Thyroid gland (tissue), 4 donors: ENCODE measurements around the gene SORT1. TPM values are rescaled to one million over a fixed set of nuclear protein-coding genes. Genes with fewer than 3 reads are reported as not detected.

Experiments
- DNase-seq, 2 donors: peaks; one replicate each; pipeline ENCODE4 v3.0.0-alpha.2; 2019
- H3K27ac ChIP-seq, 3 donors: fragments of 200-600 bp; sonication (generic); 1 replicate in 2 of 3; 2 replicates in 1 of 3; pipeline ENCODE4 v1.5.1; 2016 to 2019; ENCODE audit warnings: mild to moderate bottlenecking in 1 of 3, moderate library complexity in 1 of 3
- H3K27me3 ChIP-seq: fragments of 200-600 bp; sonication (generic); one replicate; pipeline ENCODE4 v1.5.1; 2019
- H3K36me3 ChIP-seq, 2 donors: fragments of 200-600 bp; sonication (generic); one replicate each; pipeline ENCODE4 v1.5.1; 2016 to 2019
- H3K4me1 ChIP-seq, 2 donors: fragments of 200-600 bp; sonication (generic); one replicate each; pipeline ENCODE4 v1.5.1; 2017 to 2019
- H3K4me3 ChIP-seq, 3 donors: fragments of 200-600 bp; sonication (generic); replicated peaks in 1 of 3; 1 replicate in 2 of 3; 2 replicates in 1 of 3; pipeline ENCODE4 v1.5.1; 2016; ENCODE audit warnings: mild to moderate bottlenecking in 1 of 3
- H3K9me3 ChIP-seq: fragments of 200-600 bp; sonication (generic); one replicate; pipeline ENCODE4 v1.5.1; 2017
- POLR2A ChIP-seq, 2 donors: fragments of 450-650 bp; IDR thresholded peaks; one replicate each; pipeline ENCODE4 v1.6.1; 2017; ENCODE audit warnings: antibody characterized with exemption in 2 of 2, mild to moderate bottlenecking in 2 of 2, moderate library complexity in 1 of 2
- WGBS, 2 donors: methylation state at CpG; one replicate each; pipeline ENCODE4 v1.1.5; 2017; 5-methylcytosine and 5-hydroxymethylcytosine counted together
- intact Hi-C: fragments of 100-400 bp; cut with DNase I; formaldehyde crosslinking; loops from one replicate; pipeline ENCODE4 v1.15.1; 2023
- total RNA-seq, 4 donors: library from RNA; depleted of rRNA; stranded (reverse); fragments of >200 nt; gene quantifications; one replicate each; pipeline ENCODE4 v1.2.3, GENCODE V29; 2016
- TF ChIP-seq, protein P1 (sequence below), 6 experiments: fragments of 200-600 bp in 3 of 6; fragments of 450-650 bp in 3 of 6; sonication (generic) in 3 of 6; IDR thresholded peaks; one replicate each; pipeline ENCODE4 v1.5.1; 2016 to 2019; ENCODE audit warnings: antibody characterized with exemption in 6 of 6, mild to moderate bottlenecking in 2 of 6, inconsistent platforms in 1 of 6, moderate library complexity in 1 of 6

SORT1 gene
- total RNA-seq, 4 donors from 2014 or later = 65.7 to 152 (median 137) TPM

DNA sequence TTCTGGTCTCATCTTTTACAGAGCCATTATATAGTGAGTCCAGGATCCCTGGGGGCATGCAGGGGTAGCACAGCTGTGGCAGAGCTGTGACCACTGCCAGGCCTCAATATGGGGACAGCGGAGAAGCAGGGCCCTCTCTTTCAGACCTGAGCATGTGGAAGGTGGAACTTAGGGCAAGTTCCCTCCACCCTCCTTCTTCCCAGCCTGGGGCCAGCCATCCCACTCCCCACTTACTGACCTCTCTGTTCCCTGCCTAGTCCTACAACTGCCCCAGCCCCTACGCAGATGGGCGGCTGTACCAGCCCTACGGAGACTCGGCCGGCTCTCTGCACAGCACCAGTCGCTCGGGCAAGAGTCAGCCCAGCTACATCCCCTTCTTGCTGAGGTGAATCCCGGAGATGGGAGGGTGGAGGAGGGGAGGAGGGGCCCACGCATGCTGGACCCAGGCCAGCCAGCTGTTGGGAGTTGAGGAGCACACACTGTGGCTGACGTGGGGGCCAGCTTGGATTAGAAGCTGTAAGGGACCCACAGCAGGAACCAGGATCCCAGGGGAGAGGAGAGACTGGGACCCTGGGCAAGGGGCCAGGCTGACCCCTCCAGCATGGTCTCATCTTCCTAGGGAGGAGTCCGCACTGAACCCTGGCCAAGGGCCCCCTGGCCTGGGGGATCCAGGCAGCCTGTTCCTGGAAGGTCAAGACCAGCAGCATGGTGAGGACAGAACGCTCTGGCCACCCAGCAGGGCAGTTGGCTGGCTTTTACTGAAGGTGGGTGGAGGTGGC, 125.5 kb downstream of the SORT1 start:
- no peak for DNase-seq
- Histone ChIP-seq H3K4me3 (no peak overlapping the region), H3K27me3 (no peaks in the 10 kb centered on the region), H3K27ac (peak overlapping the region in 1 of 3 donors; percentile 12), H3K4me1 (peaks cover 30 to 32% of the 10 kb centered on the region in 2 donors), H3K36me3 (peaks cover 12 to 24% of the 10 kb centered on the region in 2 donors), H3K9me3 (no peaks in the 10 kb centered on the region)
- no peak for TF ChIP-seq POLR2A (IDR thresholded peaks at IDR 0.05)
- TF ChIP-seq, protein P1, sequence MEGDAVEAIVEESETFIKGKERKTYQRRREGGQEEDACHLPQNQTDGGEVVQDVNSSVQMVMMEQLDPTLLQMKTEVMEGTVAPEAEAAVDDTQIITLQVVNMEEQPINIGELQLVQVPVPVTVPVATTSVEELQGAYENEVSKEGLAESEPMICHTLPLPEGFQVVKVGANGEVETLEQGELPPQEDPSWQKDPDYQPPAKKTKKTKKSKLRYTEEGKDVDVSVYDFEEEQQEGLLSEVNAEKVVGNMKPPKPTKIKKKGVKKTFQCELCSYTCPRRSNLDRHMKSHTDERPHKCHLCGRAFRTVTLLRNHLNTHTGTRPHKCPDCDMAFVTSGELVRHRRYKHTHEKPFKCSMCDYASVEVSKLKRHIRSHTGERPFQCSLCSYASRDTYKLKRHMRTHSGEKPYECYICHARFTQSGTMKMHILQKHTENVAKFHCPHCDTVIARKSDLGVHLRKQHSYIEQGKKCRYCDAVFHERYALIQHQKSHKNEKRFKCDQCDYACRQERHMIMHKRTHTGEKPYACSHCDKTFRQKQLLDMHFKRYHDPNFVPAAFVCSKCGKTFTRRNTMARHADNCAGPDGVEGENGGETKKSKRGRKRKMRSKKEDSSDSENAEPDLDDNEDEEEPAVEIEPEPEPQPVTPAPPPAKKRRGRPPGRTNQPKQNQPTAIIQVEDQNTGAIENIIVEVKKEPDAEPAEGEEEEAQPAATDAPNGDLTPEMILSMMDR (IDR thresholded peaks at IDR 0.05) = no peak
- WGBS, 2 donors = 87 to 97% methylated on average over 11 to 13 of the region's 13 CpGs
- intact Hi-C loops = no loop called here

DNA sequence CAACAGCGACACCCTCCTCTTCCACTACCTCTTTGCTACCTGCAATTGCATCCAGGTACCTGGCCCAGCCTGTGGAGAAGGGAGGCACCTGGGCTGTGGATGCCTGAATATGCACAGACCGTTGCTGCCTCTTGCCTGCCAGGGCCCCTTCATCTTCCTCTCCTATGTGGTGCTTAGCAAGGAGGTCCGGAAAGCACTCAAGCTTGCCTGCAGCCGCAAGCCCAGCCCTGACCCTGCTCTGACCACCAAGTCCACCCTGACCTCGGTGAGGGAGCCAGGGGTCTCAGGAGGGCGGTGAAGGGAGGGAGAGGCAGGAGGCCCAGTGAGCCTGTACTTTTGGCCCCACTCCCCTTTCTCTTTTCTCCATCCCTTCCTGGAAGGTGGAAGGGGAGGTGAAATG, 126.3 kb downstream of the SORT1 start:
- Histone ChIP-seq H3K4me1 (peaks cover 24% of the 10 kb centered on the region in 2 donors), H3K4me3 (no peak overlapping the region), H3K36me3 (peaks cover 12 to 24% of the 10 kb centered on the region in 2 donors), H3K27ac (no peak overlapping the region), H3K9me3 (no peaks in the 10 kb centered on the region), H3K27me3 (no peaks in the 10 kb centered on the region)
- 89 to 96% methylated on average over 6 of the region's 6 CpGs for WGBS, 2 donors
- TF ChIP-seq, protein P1 (IDR thresholded peaks at IDR 0.05) = no peak
- TF ChIP-seq POLR2A (IDR thresholded peaks at IDR 0.05) = no peak
- intact Hi-C loops = no loop called here
- no peak for DNase-seq

GRCh38 chr1:109270623-109271317, 126.9 kb downstream of the SORT1 start:
- H3K27ac ChIP-seq = no peak overlapping the region
- intact Hi-C loops = no loop called here
- no peak overlapping the region for H3K4me3 ChIP-seq
- H3K4me1 ChIP-seq = peaks cover 17 to 19% of the 10 kb centered on the region in 2 donors
- no peak for TF ChIP-seq POLR2A (IDR thresholded peaks at IDR 0.05)
- TF ChIP-seq, protein P1 (IDR thresholded peaks at IDR 0.05) = no peak
- DNase-seq = no peak
- no peaks in the 10 kb centered on the region for H3K9me3 ChIP-seq
- H3K36me3 ChIP-seq = peaks cover 16 to 24% of the 10 kb centered on the region in 2 donors
- 94 to 95% methylated on average over 17 to 20 of the region's 20 CpGs for WGBS, 2 donors
- H3K27me3 ChIP-seq = no peaks in the 10 kb centered on the region

- Histone ChIP-seq H3K36me3 (peaks cover 23 to 29% of the 10 kb centered on the region in 2 donors), H3K4me1 (peaks cover 11 to 12% of the 10 kb centered on the region in 2 donors), H3K9me3 (no peaks in the 10 kb centered on the region), H3K4me3 (no peak overlapping the region), H3K27me3 (no peaks in the 10 kb centered on the region), H3K27ac (no peak overlapping the region)
- intact Hi-C loops = loop anchor here (5.0 to 10.0 kb wide), 2 partner anchors 132 to 265 kb away; partner anchors contain the start of gene GPR61
- 93 to 97% methylated on average over 16 to 17 of the region's 17 CpGs for WGBS, 2 donors
- no peak for DNase-seq
- TF ChIP-seq, protein P1 (IDR thresholded peaks at IDR 0.05) = no peak
- no peak for TF ChIP-seq POLR2A (IDR thresholded peaks at IDR 0.05)
Measured at GRCh38 chr1:109269981-109270622, 127.6 kb downstream of the SORT1 start.
